Head of caudate nucleus (tissue), 42 donors: ENCODE measurements around the gene CTSD.
A peak's percentile ranks its signal among the peaks of the same experiment; 100 is the strongest.

Source experiments
- DNase-seq, 42 donors: peaks; one replicate each; pipeline versions ENCODE4 v3.0.0 to v3.0.0-alpha.2; 2020 to 2021; ENCODE audit warnings: mixed read lengths in 7 of 42
- intact Hi-C: fragments of 100-400 bp; cut with DNase I; formaldehyde crosslinking; loops from one replicate; pipeline ENCODE4 v1.15.0; 2022

CTSD gene

GRCh38 chr11:1738380-1738779 is 25.3 kb downstream of the CTSD start:
- peak in 1 of 42 donors; percentile 13 for DNase-seq
- intact Hi-C loops = no loop called here

GRCh38 chr11:1737080-1737757 is 26.5 kb downstream of the CTSD start:
- DNase-seq = peak in 1 of 42 donors; percentile 4
- intact Hi-C loops = no loop called here

DNA sequence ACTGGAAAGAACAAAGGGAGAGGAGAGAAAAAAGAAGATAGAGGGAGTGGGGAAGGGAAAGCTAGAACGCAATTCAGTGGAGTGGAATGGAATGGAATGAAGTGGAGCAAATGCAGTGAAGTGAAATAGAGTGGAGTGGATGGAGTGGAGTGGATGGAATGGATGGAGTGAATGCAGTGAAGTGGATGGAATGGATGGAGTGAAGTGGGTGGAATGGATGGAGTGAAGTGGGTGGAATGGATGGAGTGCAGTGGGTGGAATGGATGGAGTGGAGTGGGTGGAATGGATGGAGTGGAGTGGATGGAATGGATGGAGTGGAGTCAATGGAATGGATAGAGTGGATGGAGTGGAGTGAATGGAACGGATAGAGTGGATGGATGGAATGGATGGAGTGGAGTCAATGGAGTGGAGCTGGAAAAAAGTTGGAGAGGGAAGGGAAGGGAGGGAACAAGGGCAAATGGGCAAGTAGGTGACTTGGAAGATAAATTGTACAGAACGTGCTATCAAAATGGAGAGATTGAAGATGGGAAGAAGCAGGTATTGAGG is 27.2 kb downstream of the CTSD start:
- no peak for DNase-seq
- intact Hi-C loops = no loop called here

DNA sequence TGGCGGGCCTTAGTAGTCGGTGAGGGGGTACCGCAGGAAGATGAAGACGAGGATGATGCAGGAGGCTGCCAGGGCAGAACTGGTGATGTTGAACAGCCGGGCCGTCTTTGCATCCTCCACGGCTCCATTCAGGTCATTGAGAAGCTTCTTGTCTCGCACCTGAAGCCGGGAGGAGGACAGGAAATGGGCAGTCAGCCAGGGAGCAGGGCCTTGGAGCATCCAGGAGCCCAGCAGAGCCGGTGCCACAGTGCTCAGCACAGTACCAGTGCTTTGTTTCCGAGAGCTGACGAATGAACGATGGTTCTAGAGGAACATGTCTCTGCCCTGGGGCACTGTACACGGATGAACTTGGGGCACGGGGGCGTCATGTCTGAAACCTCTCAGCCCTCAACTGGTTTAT is 28.5 kb downstream of the CTSD start:
- intact Hi-C loops = no loop called here
- DNase-seq = no peak

GRCh38 chr11:1734641-1735081 is 29.1 kb downstream of the CTSD start:
- peak in 1 of 42 donors; percentile 16 for DNase-seq
- intact Hi-C loops = no loop called here

GRCh38 chr11:1733716-1734640 is 29.7 kb downstream of the CTSD start:
- DNase-seq = no peak
- intact Hi-C loops = no loop called here

DNA sequence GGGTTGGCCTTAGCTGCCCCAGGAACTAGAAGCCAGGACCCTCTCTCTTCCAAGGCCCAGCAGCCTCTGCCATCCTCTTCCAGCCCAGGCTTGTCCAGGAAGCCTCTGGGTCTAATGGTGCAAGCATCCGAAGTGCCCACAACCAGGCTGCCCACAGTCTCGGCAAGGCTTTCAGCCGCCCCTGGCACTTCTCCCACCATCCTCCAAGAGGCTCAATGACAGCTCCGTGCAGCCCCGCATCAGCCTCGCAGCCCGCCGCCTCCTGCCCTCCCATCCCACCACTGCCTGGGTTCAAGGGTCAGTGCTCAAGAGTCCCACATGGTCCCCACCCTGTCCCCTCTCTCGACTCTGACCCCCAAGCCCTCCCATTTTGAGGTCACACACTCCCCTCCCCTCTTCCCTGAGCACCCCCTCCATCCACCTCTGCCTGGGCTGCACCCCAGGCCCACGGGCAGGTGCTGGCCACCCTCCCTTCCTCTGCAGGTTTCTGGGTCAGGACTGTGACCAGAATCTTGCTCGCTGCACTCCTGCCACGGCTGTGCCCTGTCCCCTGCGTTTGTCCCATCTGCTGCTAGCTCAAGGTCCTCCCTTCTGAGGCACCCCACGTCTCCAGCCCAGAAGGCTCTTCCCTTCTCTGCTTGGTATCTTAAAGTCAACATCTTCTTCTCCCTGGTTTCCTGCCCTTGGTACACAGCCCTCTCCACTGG is 30.6 kb downstream of the CTSD start:
- no peak for DNase-seq

DNA sequence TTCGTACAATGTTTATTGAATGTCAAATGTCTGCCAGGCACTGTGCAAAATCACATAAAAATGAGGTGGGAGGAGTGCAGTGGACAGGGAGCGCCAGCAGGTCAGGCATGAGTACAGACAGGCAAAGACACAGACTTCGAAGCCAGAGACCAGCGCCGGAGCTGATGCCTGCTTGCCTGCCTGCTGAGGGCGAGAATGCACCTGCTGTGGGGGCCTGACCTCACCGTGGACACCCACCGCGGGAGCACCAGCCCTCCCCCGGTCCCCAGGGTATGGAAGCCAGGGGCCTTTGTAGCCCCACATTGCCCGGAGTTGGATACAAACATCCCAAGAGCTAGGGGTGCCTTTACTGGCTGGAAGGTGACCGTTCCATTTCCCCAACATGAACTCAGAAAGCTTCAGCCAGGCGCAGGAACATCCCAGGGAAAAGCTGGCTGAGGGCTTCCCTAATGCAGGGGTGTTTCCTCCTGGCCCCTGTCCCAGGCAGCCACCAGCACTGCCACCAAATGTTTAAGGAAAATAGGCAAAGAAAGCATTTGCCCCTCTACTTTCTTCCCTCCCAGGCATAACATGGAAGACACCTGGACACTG is 31.2 kb downstream of the CTSD start:
- intact Hi-C loops = no loop called here
- DNase-seq = no peak

More for the DNA sequence above, 30.6 kb downstream of the CTSD start:
- intact Hi-C loops = no loop called here

DNA sequence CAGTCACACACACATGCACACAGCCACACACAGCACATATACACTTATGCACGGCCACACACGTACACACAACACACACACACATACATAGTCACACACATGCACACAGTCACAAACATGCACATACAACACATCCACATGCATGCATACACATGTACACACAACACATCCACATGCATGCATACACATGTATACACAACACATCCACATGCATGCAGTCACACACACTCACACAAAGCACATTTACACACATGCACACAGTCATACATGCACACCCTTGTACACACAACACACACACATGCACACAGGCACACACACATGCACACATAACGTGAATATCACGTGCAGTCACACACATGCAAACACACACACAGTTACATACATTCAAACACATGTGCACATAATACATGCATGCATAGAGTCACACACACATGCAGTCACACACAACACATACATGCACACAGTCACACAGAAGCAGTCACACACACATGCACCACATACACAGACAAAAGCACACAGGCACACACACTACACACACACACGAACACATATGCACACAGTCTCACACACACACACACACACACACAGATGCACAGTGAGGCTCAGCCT is 32.2 kb downstream of the CTSD start:
- DNase-seq = no peak
- intact Hi-C loops = no loop called here

DNA sequence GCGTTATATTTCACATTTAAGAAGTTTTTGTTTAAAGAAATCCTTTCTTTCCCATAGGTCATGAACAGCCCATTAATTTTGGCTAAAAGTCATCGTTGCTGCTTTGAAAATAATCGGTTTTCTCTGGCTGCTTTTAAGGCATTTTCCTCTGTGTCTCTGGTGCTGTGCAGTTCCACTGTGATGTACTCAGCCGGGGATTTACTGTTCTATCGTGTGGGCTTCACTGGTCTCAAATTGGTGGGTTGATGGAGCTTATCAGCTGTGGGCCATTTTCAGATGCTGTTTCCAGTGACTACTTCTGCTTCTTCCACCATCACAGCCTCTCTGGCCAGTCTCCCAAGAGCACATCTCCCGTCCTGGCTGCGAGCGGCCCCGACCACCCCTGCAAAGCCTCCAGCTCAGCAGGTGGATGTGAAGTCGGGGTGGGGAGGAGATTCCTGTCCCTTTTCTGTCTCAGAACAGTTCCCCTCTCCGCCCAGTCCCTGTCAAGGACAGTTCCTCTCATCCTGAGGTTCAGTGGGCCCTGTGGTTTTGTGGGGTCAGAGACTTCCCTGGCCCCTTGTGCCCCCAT is 33.6 kb downstream of the CTSD start:
- intact Hi-C loops = no loop called here
- DNase-seq = no peak

GRCh38 chr11:1729692-1730011 is 34.1 kb downstream of the CTSD start:
- intact Hi-C loops = no loop called here
- DNase-seq = no peak

DNA sequence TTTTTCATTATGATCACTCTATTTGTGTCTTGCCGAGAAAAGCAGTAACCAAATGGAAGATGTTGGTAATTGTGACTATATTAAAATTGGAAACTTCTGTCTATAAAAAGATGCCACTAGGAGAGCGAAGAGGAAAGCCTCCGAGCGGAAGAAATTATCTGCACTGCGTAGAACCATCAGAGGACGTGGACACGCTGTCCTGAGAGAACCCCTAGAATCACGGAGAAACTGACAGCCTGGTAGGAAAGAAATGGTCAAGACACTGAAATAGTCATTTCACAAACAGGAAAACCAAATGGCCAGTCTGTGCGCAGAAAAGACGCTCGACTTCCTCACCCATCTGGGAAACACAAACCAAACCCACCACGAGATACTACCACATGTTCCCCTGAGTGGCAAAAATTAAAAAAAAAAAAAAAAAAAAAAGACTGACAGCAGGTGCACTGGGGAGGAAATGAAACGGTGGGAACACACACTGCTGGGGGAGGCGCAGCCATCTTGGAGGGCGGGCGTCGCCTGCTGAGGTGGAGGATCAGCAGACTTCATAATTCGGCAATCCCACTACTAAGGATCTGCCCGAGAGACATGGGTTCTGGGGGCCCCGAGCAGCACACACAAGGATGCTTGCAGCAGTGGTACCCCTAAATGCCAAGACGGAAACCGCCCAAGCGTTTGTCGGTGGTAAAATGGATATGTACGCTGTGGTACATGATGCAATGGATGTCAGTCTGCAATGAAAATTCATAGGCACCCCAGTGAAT is 34.6 kb downstream of the CTSD start:
- DNase-seq = no peak
- intact Hi-C loops = no loop called here

DNA sequence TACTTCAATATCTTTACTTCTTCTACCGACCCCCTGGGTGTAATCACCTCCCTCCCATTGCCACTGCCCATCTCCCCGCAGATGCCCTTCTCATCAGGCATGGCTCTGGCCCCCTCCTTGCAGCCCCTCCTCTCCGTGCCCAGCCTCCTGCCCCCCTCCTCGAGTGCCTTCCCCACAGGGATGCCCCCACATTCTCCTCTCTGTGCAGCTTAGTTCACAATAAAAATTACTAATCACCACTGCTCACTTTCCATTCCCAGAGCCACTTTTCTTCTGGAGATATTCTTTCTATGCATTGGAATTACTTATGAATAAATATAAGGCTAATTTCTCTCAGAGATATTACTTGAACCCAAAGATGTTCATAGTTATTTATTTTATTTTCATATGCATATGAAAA is 35.4 kb downstream of the CTSD start:
- intact Hi-C loops = no loop called here
- DNase-seq = no peak

DNA sequence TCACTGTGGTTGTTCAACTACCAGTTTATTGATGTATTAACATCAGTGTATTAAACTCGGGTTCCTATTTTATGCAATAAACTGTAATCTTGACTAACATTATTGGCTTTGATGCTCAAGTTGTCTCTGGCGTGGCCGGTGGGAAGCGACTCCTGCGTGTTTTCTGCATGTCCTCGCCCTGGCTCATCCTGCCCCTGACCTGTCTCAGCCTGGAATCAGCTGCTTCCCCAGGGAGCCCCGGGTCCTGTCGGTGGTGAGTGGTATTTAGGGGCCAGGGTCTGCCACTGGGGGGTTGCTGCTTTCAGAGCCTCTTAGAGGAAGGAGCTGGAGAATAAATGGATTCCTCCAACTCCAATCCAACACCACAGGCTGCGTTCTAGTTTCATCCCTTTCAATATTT is 35.9 kb downstream of the CTSD start:
- intact Hi-C loops = no loop called here
- DNase-seq = peak in 2 of 42 donors; percentile 3 to 31

DNA sequence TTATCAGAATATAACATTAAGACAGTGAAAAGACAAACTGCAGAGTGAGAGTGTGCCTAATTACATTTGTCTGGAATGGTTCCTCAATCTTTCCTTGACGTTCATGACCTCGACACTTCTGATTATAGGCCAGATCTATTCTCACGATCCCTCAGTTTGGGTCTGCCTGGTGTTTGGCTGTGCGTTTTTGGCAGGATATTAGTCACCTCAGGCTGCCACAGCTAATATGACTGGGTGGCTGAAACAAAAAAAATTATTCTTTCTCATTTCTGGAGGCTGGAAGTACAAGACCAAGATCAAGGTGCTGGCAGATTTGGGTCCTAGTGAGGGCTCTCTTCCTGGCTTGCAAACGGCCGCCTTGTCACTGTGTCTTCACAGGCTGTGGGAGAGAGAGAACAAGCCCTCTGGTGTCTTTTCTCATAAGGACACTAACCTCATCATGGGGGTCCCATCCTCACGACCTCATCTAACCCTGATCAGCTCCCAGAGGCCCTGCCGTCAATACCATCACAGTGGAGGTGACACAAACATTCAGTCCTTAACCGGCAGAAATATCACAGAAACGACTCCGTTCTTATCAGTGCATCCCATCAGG is 36.5 kb downstream of the CTSD start:
- intact Hi-C loops = no loop called here
- DNase-seq = peak in 1 of 42 donors; percentile 27

DNA sequence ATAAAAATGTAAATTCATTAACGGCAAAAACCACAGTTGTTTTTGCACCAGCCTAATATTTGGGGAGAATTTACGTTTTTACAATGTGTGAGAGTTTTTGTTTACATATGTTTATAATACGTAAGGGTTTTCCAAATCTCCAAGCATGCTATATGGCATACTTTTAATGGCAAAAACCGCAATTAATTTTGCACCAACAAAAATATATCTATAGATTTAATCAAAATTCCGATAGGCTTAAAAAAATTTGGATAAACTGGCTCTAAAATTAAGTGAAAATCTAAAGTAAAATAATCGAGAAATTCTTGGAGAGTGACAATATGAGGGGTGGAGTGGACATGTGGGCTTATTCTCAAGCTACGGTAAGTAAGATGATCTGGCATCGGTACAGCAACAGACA is 43.9 kb downstream of the CTSD start:
- intact Hi-C loops = no loop called here

DNA sequence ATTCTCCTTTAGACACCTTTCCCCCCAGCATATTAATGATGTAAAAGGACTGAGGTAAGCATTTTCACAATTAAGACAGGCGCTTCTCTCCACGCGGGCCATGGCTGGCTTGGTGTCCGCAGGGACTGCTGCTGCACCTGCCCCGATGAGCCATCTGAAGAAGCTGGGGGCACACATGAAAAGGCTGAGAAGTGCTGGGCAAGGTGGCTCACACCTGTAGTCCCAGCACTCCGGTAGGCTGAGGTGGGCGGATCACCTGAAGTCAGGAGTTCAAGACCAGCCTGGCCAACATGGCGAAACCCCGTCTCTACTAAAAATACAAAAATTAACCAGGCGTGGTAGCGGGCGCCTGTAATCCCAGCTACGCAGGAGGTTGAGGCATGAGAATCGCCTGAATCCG is 45.4 kb downstream of the CTSD start:
- intact Hi-C loops = no loop called here

More for the DNA sequence above, 43.9 kb downstream of the CTSD start:
- no peak for DNase-seq

More for the DNA sequence above, 45.4 kb downstream of the CTSD start:
- DNase-seq = no peak
